NT2/D1 (cell line): Measurements from ENCODE around the gene TMEM273.

Experiments
- YY1 ChIP-seq: IDR thresholded peaks from 2 replicates; pipeline ENCODE4 v1.6.1; 2011; ENCODE audit not compliant: insufficient read length, insufficient read depth
- ZNF274 ChIP-seq: IDR thresholded peaks from 2 replicates; pipeline ENCODE4 v1.6.1; 2011; ENCODE audit warnings: mild to moderate bottlenecking, low read depth, low read length

DNA sequence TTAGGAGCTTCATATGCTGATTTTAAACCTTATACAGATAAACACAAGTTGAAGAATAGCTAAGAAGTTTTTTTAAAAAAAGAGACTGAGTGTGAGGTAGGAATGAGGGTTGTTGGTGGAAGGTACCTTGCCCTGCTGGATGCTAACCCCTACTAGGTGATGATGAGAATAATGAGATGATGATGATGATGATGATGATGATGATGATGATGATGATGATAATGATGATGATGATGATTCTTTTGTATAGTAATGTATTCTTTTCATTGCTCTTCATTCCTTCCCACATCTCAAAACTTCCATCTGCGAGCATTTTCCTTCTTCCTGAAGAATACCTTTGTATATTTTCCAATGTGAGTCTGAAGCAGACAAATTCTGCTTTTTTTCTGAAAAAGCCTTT lies 14.1 kb upstream of the TMEM273 start:
- TF ChIP-seq YY1 (no peak), ZNF274 (no peak)
